Stimulated activated CD4-positive, alpha-beta T cell treated with anti-CD3 and anti-CD28 coated beads, Interleukin-12 subunit alpha, Interleukin-12 subunit beta, amount 100 ng/mL, for 48 hours (primary cell): ENCODE results near the gene ZNRF3.
"Not testable (repeated sequence)": the region's sequence is repeated elsewhere in the genome, so short reads cannot be mapped to it uniquely, and the experiment has no call there.

Source experiments
- DNase-seq, 3 donors: peaks; one replicate each; pipeline ENCODE4 v3.0.0-alpha.2; 2020; ENCODE audit warnings: low read depth in 2 of 3, low spot score in 1 of 3

Gene ZNRF3

DNA sequence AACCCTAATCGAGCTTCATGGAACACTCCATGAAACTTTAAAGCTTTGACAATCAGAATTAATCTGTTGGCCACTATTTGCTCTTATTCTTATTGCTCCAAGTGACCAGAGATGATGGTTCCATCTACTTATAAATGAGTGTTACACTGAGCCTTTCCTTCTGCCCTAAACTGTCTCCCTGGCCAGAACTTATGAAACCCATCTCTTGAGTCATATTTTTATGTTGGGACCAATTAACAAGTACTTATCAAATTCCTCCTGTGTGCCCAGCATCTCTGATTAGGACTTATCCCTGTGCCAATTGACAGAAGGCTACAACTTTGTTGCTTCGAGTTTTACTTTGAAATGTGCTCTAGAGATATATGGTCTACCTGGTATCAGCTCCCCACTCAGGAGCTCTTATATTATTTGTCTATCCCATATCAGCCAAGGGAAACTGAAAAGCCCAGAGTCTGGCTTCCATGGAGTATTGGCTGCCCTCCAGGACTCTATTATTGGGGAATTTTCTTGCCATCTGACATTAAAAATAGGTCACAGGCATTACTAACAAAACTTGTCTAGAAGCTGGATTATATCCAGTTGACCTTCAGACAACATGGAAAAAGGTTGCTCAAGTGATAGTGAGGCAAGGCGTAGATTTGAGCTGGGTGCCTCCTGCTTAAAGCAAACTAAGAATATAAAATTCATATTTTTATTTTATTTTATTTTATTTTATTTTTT is 198.3 kb downstream of the ZNRF3 start:
- no peak for DNase-seq

DNA sequence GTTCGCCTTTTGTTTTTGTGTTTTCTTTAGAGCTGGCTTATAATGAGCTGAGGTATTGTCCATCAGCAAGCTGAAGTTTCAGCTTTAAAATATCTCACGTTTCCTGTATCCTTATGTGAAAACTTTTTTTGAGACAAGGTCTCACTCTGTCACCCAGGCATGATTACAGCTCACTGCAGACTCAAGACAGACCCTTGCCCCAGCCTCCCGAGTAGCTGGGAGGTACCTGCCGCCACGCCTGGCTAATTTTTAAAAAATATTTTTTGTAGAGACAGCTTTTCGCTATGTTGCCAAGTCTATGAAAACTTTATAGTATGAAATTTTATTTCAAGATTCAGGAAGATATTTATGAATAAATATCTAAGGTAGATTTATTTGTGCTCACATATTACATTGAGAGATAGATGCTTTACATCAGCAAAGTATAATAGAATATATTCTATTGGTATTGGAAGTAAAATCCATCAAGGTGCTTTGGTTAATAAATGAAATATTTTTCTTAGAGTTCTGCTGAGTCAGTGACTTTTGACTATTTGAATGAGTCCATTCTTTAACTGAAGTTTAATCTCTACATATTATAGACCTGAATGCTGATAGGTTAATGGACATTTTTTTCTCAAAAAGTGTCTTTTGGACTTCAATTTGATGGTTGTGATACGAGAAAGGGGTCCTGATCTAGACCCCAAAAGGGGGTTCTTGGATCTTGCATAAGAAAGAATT is 199.6 kb downstream of the ZNRF3 start:
- no peak for DNase-seq

DNA sequence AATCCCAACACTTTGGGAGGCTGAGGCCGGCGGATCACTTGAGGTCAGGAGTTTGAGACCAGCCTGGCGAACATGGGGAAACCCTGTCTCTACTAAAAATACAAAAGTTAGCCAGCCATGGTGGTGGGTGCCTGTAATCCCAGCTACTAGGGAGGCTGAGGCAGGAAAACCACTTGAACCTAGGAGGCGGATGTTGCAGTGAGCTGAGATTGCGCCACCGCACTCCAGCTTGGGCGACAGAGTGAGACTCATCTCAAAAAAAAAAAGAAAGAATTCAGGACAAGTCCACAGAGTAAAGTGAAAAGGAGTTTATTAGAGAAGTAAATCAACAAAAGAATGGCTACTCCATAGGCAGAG is 200.2 kb downstream of the ZNRF3 start:
- not testable (repeated sequence) for DNase-seq

DNA sequence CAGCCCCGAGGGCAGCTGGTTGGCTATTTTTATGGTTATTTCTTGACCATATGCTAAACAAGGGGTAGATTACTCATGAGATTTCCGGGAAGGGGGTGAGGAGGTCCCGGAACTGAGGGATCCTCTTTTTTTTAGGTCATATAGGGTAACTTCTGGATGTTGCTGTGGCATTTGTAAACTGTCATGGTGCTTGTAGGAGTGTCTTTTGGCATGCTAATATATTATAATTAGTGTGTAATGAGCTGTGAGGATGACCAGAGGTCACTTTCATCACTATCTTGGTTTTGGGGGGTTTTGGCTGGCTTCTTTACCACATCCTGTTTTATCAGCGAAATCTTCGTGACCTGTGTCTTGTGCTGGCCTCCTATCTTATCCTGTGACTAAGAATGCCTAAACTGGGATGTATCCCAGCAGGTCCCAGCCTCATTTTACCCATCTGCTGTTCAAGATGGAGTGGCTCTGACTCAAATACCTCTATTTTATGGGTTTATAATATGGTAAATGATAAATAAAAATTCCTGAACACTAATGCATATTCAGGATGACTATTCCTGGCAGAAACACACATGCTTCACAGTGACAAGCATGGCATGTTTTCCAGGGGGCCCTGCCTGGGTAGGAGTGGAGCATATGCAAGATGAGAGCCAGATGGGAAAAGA is 200.7 kb downstream of the ZNRF3 start:
- no peak for DNase-seq

DNA sequence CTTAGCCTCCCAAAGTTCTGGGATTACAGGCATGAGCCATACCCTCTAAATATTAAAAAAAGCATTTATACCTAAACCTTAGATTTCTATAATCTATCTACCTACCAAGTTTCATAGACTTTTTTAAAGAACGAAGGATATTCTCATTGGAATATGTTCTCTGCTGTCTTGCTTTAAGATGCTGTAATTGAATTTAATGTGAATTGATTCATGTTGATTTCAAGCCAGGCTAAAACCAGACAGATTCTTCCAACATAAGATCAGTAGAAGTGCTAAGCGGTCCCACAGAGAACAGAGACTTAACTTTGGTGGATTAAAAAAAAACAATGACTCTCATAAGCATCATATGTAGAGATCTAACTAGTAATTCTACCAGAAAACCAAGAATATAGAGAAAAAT is 203.6 kb downstream of the ZNRF3 start:
- DNase-seq, result no peak

DNA sequence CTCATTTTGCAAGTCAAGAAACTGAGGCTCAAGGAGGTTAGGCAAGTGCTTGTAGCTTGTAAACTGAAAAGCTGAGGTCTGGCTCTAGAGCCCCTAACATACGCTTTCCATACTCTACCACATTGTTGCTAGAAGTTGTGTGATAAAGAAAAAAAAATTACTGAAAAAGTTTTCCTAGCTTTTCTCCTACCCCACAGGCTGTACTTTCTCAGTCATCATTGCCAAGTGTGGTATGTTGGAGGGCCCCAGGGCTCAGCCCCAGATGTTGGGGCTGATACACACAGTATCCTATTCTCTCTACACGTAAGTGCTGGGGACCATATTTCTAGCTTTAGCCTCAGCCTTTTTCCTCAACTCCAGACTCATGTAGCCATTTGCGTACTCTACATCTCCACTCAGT is 205.4 kb downstream of the ZNRF3 start:
- no peak for DNase-seq

DNA sequence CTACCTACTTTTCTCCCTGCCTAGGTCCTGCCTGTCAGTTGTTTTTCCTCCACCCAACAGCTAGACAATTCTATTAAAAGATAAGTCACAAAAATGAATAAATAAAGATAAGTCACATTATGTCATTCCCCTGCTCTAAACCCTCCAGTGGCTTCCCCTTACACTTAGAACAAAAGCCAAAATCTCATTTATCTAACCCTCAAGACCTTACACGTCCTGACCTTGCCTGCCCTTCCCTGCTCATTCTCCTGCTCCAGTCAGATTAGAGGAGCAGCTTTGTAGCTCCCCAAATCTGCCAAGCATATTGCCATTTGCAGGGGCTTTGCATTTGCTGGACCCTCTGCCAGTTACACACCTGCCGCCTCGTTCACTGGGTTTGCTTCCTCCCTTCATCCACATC is 206.1 kb downstream of the ZNRF3 start:
- DNase-seq, result no peak

DNA sequence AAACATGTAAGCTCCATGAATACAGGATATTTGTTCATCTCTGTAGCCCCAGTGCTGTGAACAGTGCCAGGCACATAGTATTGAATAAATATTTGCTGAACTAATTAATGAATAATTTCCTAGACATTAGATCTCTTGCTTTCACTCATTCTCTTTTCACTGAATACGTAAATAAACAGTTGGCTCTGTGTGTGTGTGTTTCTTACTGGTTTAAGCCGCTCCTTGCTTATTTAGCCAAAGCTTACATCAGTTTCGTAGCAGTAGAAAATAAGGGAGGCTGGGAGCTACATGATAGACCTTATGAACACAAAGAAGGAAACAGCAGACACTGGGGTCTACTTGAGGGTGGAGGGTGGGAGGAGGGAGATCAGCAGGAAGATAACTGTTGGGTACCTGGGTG is 206.7 kb downstream of the ZNRF3 start:
- DNase-seq, result no peak

DNA sequence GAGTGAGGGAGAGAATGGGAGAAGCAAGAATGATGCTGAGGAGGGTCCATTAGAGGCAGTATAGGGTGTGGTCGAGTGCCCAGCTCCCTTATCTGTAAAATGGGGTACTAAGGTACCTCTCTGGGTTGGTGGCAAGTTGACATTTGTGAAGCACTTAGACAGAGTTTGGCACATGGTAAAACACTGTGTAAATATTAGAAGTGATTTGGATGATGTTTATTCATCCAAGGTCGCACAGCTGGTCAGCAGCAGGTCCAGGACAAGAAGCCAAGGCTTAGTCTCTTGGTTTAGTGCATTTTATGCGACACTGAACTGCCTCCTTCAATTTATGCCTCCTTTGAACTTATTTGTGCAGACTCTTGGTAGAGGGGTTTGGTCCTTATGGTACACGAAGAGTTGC is 208.9 kb downstream of the ZNRF3 start:
- DNase-seq, result no peak

DNA sequence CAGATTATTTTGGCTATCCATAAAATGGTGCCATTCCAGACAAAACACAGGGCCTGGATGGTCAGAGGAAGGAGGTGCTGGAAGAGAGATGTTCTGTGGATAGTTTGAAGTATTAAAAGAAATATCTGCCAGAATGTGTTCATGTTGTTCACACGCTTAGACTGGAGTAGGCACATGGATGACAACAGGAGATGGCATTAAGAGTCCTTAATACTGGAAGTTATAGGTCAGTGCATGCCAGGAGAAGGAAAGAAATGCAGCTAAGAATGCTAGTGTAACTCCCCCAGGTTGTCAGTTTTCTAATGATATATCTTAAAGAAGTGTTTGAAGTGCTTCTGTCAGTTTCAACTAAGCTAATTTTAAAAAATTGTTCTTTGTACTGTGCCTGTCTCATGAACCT is 209.7 kb downstream of the ZNRF3 start:
- DNase-seq, result no peak

DNA sequence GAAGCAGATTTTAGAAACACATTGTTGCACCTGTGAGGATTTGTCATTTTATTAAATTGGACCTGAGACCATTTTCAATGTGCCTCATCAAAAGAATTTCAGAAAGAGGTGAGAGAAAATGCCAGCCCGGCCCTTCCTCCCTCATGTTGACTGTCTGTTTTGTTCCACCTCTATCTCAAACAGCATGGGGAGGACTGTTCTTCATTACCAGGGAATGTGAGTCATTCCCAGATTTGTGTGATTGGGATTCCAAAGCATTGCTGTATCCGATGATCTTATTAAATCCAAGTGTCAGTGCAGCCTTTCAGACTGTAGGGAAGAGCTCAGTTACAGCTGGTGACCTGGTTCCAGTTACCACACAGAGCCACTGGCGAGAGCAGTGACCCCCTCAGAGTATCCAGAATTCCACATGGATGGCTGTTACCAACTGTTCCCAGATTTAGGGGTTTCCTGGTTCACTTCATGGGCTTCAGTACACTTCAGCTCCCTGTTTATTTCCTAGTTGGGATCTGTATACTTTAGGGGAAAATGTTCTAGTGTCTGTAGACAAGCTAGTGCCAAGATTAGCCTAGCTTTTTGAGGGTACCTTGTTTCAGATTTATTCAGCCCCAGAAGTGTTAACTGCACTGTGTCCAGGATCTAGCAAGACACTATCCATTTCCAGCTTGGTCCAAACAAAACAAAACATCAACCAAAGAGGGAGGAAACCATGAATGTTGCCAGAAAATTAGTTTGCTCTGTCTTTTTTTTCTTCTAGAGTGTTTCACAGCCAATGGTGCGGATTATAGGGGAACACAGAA is 210.3 kb downstream of the ZNRF3 start:
- DNase-seq, result no peak

DNA sequence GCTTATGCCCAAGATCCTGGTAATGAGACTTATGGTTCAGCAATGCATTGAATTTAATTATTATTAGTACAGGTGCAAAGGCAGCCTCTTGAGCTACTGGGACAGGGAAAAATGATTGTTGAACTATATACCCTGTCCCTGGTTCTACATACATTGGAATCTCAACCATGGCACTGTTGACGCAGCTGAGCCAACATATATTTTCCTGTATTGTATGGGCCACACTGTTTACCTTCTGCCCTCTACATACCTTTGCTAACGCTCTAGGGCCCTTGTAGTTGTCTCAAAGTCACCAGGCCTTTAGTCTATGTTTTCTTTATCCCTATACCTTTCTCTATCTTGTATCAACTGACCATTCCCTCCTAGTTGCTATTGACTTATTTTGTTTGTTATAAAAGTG is 212.1 kb downstream of the ZNRF3 start:
- no peak for DNase-seq

DNA sequence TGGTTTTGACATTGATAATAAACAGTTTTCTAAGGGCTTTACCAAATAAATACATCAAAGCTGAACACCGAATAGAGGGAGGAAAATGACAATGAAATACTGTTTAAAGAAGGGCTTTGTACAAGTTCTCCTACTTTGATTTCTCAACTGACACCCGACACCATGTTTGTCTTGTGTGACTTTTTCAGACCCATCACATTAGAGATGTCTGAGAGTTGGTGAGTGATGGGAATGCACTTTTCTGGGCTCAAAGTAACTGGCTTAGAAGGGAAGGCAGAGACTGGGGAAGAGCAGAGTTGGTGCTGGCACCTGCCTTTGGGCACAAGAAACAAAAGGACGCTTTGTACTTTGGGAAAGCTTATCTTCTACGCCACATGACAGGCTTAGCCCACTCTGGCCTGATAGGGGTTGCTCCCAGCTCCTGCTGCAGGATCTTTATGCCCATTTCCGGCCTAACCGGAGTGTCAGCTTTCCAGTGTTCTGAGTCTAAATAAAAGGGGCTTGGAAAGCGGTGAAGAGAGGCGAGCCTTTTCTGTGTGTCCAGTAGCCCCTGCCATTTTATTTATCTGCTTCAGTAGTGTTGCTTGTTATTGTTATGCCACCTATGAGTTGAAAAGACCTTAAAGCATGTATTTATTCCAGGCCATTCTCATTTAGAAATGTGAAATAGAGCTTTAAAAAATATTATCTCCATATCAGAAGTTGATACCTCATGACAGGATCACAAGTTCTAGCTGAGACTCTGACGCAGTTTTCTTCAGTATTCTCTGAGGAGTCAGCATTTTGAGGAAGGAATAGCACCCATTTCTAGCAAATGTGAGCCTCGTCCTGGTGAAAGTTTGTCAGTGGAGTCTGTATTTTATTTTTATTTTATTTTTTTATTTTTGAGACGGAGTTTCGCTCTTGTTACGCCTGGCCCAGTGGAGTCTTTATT is 213.6 kb downstream of the ZNRF3 start:
- no peak for DNase-seq

DNA sequence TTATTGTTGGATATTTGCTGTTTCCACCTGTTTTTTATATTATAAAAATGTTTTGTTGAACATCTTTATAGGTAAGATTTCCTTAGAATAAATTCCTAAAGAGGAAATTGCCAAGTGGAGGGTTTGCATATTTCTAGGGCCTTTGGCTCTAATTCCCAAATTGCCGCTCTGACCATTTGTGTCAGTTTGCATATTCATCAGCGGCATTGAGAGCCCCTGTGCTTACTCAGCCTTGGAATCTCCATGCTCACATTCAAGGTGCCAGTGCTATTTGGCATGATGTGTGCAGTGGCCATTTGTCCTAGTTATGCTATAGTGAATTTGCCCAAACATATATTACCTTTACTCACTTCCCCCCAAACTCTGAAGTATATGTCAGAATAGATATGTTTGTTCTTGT is 214.9 kb downstream of the ZNRF3 start:
- no peak for DNase-seq

DNA sequence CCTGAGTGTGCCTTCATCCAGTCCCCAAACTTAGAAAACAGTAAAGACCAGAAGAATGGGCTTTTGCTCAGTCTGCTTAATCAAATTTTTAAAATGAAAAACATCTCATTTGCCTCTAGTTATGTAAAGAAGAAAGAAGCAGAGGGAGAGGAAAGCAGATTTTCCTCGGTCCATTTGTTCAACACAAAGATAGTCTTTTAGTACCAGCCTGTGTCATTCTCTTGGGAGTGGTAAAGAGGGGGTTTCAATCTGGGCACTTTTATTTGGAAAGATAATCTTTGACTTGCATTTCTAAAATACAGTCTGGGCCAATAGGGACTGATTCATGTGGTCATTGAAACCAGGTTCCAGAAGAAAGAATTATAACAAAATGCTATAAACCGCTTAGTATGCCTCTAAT is 218.9 kb downstream of the ZNRF3 start:
- no peak for DNase-seq

DNA sequence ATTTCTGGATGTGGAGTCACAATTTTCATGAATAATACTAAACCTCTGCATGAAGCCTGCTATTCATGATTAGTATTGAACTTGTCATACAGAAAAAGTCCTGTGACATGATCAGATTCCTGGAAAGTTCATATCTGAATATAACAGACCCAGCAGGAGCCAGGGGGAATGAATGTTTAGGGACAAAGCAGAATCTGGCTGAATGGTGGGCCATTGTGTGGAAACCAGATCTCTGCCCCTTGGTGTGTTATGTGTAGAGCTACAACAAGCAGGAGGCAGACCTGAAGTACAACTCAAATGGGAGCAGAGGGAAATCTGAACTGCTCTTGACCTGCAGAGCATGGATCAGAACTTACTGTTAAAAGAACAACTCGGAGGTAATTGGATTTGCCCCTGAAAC is 219.7 kb downstream of the ZNRF3 start:
- no peak for DNase-seq

DNA sequence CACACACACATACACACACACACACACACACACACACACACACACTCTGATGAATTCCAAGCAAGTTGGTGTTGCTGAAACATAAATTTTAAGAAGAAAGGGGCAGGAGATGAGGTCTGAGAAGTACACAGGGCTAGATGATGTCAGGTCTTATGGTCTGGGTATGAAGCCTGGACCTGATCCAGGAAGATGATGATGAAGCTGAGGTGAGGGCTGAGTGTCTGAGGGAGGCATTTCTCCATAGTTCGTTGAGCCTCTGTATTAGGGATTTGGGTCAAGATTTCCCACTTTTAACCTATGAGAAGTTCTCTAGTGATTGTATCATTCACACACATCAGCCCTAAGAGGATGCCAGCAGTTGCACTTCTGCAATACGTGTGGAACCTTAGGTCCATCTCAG is 222.1 kb downstream of the ZNRF3 start:
- DNase-seq, result no peak

DNA sequence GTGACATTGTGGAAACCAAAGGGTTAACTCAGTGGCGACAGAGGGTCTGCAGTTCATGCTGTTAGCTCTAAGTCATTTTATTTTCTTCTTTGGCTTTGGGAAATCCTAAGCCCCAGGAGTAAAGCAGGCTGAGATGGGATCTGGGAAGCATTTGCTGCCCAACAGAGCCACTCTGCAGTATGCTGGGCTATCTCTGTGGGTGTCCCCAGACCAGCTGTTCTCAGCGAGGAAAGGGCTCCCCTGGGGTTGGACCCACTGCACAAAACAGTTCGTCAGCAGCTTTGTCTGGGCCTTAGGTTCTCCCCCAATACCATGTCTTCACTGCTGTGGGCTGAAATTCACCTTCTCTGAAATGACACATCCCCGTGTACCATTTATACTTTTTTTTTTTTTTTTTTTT is 223.5 kb downstream of the ZNRF3 start:
- DNase-seq, result no peak
